Gastrocnemius medialis (tissue), 4 donors: ENCODE results near the gene LRRC1.

Source experiments
- POLR2A ChIP-seq, 2 donors: fragments of 450-650 bp; IDR thresholded peaks; one replicate each; pipeline ENCODE4 v1.6.1; 2017; ENCODE audit warnings: antibody characterized with exemption in 2 of 2, mild to moderate bottlenecking in 2 of 2, moderate library complexity in 2 of 2
- TF ChIP-seq, protein P1 (sequence below), 5 experiments: fragments of 450-650 bp in 3 of 5; fragments of 200-600 bp in 2 of 5; sonication (generic) in 2 of 5; IDR thresholded peaks in 4 of 5; conservative IDR thresholded peaks in 1 of 5; 1 replicate in 4 of 5; 2 replicates in 1 of 5; pipeline ENCODE4 v1.5.1; 2016 to 2019; ENCODE audit warnings: antibody characterized with exemption in 5 of 5, mild to moderate bottlenecking in 3 of 5, moderate library complexity in 3 of 5

DNA sequence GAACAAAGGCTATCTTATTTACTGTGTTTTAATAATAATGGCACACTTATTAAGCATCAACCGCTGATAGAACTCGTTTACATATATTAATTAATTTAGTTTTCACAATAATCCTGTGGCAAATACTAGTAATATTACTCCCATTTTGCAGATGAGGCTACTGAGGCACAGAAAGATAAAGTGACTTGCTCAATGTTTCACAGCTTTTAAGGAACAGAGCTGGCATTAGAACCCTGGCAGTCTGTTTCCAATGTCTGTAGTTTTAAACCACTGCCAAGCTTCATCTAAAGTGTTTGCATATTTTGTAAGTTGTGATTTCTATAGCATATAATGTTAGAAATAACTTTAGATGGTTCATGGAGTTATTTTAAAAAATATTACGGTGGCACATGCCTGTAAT lies 38.4 kb upstream of the LRRC1 start:
- TF ChIP-seq, protein P1, sequence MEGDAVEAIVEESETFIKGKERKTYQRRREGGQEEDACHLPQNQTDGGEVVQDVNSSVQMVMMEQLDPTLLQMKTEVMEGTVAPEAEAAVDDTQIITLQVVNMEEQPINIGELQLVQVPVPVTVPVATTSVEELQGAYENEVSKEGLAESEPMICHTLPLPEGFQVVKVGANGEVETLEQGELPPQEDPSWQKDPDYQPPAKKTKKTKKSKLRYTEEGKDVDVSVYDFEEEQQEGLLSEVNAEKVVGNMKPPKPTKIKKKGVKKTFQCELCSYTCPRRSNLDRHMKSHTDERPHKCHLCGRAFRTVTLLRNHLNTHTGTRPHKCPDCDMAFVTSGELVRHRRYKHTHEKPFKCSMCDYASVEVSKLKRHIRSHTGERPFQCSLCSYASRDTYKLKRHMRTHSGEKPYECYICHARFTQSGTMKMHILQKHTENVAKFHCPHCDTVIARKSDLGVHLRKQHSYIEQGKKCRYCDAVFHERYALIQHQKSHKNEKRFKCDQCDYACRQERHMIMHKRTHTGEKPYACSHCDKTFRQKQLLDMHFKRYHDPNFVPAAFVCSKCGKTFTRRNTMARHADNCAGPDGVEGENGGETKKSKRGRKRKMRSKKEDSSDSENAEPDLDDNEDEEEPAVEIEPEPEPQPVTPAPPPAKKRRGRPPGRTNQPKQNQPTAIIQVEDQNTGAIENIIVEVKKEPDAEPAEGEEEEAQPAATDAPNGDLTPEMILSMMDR (IDR thresholded peaks at IDR 0.05 in 4 of 5, conservative IDR thresholded peaks at IDR 0.05 in 1 of 5) = no peak
- TF ChIP-seq POLR2A (IDR thresholded peaks at IDR 0.05) = no peak
